GM03348 (cell line): ENCODE results near the gene PDE11A.

Experiments
- DNase-seq: peaks from one replicate; pipeline ENCODE4 v3.0.0; 2012; ENCODE audit warnings: low spot score

The PDE11A gene

DNA sequence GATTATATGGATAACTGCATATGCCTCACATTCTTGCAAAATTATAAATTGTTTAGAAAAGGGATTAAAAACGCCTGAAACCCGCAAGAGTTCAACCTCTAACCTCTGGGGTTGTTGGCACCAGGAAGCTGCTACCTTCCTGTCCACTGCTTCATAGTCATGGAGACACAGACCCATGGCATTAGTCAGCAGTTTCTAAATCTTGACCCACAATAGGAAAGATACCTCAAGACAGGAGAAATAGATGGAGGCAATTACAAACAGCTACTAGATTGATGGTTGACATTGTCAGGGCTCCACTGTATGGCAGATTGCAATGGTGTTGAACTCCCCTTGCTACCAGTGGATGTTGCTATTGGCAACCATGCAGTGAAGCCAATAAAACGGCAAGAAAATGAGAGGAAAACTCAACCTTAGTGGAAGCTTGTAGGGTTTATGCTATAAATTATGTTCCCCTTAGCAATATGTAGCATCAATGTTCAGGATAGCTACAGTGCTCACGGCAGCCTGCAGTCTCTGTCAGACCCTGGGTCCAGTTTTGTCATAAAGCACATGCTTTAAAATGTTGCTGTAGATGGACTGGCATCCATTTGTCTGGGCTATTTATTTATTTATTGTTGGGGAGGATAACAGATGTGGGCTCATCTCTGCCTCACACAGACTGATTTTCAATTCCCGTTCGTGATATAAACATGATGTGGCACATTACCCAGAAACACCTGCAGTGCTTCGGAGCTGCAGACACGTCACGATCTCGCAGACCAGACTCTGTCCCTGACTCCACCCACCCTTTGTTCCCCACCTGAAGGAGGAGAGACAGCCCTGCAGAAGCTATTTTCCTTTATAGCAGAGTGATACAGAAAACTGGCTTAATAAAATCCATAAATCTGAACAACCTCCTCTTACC is 446.6 kb downstream of the PDE11A start:
- no peak for DNase-seq

DNA sequence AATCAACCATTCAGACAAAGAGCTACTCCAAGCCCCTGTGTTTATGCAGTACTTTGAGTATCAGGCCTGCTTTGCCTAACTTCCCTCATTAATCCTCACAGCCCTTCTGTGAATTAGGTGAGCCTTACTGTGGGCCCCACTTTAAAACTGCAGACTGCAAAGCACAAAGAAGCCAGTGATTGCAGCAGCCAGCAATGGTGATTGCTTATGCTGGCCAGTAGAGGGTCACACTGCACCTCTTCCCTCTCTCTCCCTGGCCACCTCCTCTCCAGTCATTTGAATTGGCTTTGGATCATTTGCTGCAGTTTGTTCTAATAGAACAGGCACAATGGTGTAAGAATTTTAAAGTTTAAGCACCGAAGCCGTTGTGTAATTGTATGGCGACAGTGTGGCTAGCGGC is 450.1 kb downstream of the PDE11A start:
- DNase-seq: no peak

DNA sequence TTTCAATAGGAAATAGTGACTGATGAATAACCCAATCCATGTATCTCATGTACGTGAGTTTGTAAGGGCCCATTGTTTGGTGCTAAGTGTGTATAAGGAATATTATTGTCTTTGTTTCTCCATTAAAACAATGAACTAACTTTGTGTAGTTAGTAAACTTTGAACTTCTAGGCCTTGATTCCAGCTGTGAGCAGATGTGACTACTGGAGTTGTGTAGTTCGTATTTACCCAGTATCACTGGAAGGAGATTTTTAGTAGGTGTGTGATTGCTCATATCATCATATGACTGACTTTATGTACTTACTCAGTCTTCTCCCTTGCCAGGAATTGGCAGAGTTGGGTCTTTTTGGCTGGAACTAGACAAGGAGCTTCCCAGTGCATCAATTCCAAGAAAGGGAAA is 452.6 kb downstream of the PDE11A start:
- DNase-seq: no peak

DNA sequence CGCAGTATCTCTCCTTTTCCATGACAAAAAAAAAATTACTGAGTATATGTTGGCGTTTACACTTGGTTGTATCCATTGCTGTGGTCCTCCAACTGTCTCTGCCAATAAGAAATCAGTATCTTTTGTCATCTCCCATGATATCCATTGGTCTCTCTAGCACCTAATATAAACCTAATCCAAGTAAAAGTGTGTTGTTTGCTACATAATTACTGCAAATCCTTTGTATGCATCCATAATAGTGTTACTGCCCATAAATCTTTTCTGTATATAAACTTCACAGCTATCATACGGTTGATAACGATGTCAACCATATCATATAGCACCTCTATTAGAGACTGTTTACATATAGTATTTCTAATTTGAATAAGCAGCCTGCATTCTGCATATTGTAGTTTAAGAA is 453.1 kb downstream of the PDE11A start:
- DNase-seq: no peak

DNA sequence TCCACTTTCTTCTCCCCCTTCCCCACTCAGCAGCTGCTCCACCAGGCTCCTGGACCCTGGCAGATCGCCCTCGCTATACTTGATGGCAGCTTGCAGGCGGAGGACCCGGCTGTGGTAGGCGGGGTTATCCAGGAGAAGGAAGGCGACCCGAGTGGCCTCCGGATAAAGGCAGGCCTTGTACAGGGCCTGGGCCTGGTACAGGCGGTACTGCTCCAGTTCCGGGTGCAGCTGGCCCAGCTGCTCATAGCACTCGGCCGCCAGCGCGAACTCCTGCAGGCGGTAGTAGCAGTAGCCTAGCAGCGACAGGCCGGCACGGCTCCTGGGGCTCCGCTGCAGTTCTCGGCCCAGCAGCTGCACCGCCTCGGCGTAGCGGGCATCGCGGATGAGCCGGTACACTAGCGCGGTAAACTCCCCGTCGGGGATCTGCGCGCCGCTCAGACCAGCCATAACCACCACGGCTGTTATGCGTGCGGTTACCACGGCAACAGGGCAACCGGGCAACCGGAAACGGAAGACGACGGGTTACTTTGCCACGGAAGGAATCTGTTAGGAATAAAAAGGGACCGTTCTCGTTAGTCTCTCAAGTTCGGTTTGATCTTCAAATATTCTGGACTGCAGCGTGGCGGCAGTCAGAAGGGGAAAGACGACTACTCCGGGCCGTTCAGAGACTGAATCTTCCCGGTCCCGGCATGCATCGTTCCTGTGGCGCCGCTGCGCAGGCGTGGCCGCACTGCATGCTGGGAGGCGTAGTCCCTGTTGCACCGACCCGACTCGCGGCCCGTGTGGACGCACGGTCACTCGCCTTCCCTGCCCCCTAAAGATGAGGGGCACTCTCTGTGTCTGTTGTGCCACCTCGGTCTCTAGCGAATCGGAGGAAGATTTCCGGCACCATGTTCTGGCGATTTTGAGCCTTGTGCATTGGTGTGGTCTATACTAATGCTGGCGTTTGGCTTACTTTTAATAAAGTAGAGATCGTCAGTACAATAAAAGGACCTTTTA is 454.0 kb downstream of the PDE11A start:
- DNase-seq: peak; percentile 94

- DNase-seq: no peak
Observed at GRCh38 chr2:177617849-177618248, 454.7 kb downstream of the PDE11A start.

- no peak for DNase-seq
Observed at GRCh38 chr2:177616731-177617130, 455.8 kb downstream of the PDE11A start.

DNA sequence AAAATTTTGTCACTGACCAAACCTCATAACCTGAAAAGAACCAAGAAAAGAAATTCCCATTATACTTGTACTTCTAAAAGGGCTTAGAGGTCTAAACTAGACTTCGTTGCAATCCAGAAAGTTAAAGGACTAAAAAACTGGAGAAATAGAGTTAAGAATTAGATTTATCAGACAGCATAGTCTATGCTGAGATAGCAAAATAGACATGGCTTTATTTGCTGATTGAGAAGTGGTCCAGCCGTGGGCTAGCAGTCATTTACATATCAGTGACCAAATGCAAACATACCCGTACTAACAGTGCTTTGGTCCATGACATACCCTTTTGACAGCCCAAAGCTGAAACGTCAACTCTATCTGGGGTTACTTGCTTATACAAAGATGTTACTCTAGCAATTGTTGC is 456.5 kb downstream of the PDE11A start:
- no peak for DNase-seq

DNA sequence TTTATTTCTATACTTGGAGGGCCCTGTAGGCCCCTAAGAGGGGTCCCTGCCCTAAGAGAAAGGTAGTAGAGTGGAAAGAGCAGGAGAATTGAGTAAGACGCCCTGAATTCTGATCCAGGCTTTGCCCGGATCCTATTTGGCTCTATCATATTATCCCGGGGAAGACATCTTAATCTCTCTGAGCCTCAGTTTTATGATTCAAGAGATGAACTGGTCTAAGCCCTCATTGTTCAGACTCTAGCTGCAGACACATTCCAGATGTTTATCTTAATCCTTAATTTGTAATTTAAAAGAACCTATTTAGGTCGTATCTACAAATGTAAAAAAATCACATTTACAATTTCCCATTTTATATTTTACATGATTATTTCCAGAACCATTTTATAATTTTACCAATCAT is 459.9 kb downstream of the PDE11A start:
- DNase-seq: no peak

DNA sequence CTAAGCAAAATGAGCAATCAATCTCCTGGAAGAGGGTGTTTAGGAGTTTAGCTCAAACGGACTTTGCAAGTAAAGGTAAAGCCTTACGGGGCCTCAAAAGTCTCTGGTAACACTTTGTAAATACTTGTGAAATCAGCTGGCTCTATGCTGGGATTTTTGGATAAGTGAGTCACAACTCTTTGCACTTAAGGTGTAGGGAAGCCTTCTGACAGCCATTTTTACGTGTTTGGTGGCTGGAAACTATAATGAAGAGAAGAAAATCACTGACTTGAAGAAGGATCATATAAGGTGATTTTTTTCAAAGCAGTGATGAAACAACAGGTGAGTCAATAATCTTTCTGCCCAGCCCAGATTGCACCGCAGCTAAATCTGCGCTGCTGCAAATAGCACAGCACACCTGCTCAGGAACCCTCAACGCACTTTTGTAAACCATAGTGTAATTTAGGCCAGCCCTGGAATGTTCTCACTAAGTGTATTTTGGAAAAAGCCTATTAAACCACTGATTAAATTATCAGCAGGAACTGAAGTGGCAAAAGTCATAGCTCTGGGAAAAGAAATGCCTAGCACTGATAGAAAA is 461.2 kb downstream of the PDE11A start:
- no peak for DNase-seq

GRCh38 chr2:177610813-177611212 is 461.8 kb downstream of the PDE11A start:
- no peak for DNase-seq

DNA sequence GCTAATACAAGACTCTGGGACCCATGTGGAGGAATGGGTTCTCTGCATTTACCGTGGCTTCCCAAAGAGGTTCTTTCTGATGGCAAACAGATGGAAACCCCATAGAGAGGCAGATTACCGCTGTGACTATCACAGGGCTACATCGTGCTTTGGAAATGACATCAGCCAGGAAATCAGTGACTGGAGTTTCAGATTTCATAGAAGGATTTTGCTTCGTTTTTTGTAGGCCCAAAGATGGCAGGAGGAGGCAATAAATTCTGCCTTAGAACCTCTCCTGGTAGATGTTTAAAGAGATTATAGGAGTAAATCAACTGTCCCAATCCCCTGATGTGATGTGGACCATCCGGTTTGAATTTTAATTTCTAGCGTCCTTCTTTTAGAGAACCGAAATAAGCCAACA is 465.9 kb downstream of the PDE11A start:
- DNase-seq: no peak

GRCh38 chr2:177604271-177605065 is 468.1 kb downstream of the PDE11A start:
- DNase-seq: peak; percentile 68

DNA sequence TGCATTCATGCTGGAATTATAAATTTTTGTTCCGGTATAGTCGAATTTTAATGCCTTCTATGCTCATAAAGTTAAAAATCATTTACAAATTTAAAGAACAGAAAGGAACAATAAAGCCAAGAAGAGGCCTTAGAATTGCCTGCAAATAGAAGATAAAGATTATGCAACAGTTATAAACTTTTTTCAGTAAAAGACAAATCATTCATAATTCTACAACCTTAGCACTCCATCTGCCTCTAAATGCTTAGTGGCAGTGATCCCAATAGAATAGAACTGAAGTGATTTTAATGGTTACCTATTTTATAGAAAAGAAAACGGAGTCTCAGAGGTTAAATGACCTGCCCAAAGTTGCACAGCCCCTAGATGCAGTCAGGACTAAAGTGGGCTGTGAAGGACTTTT is 468.8 kb downstream of the PDE11A start:
- no peak for DNase-seq

- no peak for DNase-seq
Observed at GRCh38 chr2:177603181-177603580, 469.4 kb downstream of the PDE11A start.

GRCh38 chr2:177602611-177603164 is 469.9 kb downstream of the PDE11A start:
- DNase-seq: peak; percentile 21

- no peak for DNase-seq
Observed at GRCh38 chr2:177600917-177601316, 471.7 kb downstream of the PDE11A start.

DNA sequence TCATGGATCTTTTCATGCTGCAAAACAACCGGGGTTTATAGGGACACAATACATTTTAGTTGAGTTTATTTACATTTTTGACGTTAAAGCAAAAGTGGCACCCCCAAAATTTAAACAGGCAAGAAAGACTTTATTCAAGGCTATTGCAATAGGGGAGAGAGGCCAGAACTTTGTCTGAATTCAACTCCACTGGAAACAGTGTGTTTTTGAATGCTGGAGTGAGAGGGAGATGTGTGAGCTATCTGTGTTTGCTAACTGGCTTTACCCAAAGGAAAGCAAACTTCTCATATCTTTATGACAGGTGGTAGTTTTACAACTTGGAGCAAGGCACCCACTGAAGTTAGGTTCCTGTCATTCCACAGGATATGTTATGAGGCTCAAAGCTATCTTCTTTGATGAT is 472.6 kb downstream of the PDE11A start:
- no peak for DNase-seq

GRCh38 chr2:177599139-177599688 is 473.4 kb downstream of the PDE11A start:
- DNase-seq: no peak

GRCh38 chr2:177598326-177599138 is 474.0 kb downstream of the PDE11A start:
- DNase-seq: peak; percentile 58
